ENCODE data around the gene MCM8. TPM values are rescaled to one million over a fixed set of nuclear protein-coding genes. Genes with fewer than 3 reads are reported as not detected.

MCM8 gene
- total RNA-seq, 2 experiments from 2014 or later, result 43.7 to 58.2 TPM

DNA sequence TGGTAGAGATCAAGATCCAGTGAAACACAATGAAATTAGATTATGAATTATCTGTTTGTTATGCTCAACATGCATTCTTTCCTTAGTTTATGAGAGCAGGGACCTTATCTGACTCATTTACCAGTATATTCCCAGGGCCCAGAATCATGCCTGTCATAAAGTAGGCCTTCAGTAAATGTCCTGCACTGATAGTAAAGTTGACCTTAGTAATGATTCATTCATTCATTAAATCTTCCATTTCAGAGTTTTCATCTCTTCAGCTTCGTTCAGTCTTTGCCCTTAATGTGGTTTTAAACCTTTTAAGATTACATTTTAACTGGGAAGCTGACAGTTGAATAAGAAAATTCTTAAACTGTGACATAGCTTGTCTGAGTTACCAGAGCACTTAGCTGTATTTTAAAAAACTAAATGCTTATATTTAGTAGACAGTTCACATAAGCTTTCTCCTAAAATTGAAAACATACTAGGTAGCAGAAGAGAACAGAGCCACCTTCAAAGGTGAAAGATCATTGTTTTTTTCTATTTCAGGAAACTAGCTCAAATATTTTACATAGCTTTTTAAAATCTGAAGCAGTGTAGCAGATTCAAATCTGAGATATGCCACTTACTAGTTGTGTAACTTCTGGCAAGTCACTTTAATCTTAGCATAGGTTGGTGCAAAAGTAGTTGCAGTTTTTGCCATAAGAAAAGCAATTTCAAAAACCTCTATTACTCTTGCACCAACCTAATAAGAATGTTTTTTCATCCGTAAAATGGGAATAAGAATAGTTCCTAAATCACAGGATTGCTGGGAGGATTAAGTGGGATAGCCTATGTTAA, 41.4 kb downstream of the MCM8 start:
- ChIA-PET POLR2A (interaction anchor here (0.7 to 1.6 kb wide), 3 partner anchors 18 to 41 kb away, joined by 3 to 4 read pairs (median 3); no protein-coding TSS in a partner anchor), CTCF (ENCODE audit: unreplicated experiment) (no interaction called here)
- Histone ChIP-seq H3K4me1 (ENCODE audit: insufficient read depth, low read length, poor library complexity, severe bottlenecking) (no peaks in the 10 kb centered on the region), H4K20me1 (ENCODE audit: insufficient read depth, low read length) (no peaks in the 10 kb centered on the region), H3K27ac (ENCODE audit: low read depth, low read length, poor library complexity, severe bottlenecking) (no peak overlapping the region), H3K9me3 (ENCODE audit: low read length) (no peaks in the 10 kb centered on the region), H2AFZ (ENCODE audit: low read length) (no peak overlapping the region), H3K9me2 (ENCODE audit: insufficient read depth, low read length) (no peaks in the 10 kb centered on the region), H3K4me2 (ENCODE audit: low read length) (no peak overlapping the region), H3K36me3 (ENCODE audit: insufficient read depth, low read length) (peaks cover 100% of the 10 kb centered on the region), H3K4me3 (ENCODE audit: low read depth, low read length, poor library complexity, severe bottlenecking) (no peak overlapping the region), H3K79me2 (ENCODE audit: insufficient read depth, low read depth, low read length) (no peaks in the 10 kb centered on the region)
- BruUV-seq (replicated peaks), result no TSS peak
- intact Hi-C loops (cut with micrococcal nuclease; ENCODE audit: unreplicated experiment), result no loop called here
- no peak for TF ChIP-seq EZH2phosphoT487 (IDR thresholded peaks at IDR 0.05; ENCODE audit: borderline replicate concordance, low read depth, low read length)
- TF ChIP-seq, protein P1, sequence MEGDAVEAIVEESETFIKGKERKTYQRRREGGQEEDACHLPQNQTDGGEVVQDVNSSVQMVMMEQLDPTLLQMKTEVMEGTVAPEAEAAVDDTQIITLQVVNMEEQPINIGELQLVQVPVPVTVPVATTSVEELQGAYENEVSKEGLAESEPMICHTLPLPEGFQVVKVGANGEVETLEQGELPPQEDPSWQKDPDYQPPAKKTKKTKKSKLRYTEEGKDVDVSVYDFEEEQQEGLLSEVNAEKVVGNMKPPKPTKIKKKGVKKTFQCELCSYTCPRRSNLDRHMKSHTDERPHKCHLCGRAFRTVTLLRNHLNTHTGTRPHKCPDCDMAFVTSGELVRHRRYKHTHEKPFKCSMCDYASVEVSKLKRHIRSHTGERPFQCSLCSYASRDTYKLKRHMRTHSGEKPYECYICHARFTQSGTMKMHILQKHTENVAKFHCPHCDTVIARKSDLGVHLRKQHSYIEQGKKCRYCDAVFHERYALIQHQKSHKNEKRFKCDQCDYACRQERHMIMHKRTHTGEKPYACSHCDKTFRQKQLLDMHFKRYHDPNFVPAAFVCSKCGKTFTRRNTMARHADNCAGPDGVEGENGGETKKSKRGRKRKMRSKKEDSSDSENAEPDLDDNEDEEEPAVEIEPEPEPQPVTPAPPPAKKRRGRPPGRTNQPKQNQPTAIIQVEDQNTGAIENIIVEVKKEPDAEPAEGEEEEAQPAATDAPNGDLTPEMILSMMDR (conservative IDR thresholded peaks at IDR 0.05; ENCODE audit: low read length), result no peak
- DNase-seq (ENCODE audit: low spot score), result no peak

DNA sequence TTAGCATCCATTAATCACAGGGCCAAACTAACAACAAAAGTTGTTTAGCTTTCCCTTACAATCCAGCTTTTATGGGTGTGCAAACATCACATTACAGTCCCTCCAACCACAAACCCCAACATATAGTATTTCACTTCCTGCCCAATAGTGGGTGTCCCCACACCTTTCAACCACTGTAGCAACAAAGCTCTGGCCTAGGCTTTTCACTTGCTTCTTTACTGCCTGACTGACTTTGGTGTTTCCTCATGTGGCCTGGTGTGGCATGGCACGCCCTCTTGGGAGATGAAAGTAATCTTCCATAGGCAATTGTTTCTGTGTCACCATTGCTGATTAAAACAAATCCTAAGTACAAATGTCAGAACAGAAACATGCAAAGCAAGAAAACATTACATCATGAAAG, 46.3 kb downstream of the MCM8 start:
- Histone ChIP-seq H3K4me2 (ENCODE audit: low read length) (no peak overlapping the region), H3K79me2 (ENCODE audit: insufficient read depth, low read depth, low read length) (no peaks in the 10 kb centered on the region), H4K20me1 (ENCODE audit: insufficient read depth, low read length) (no peaks in the 10 kb centered on the region), H2AFZ (ENCODE audit: low read length) (no peak overlapping the region), H3K4me3 (ENCODE audit: low read depth, low read length, poor library complexity, severe bottlenecking) (no peak overlapping the region), H3K27ac (ENCODE audit: low read depth, low read length, poor library complexity, severe bottlenecking) (no peak overlapping the region), H3K9me2 (ENCODE audit: insufficient read depth, low read length) (no peaks in the 10 kb centered on the region), H3K9me3 (ENCODE audit: low read length) (no peaks in the 10 kb centered on the region), H3K36me3 (ENCODE audit: insufficient read depth, low read length) (peaks cover 76% of the 10 kb centered on the region), H3K4me1 (ENCODE audit: insufficient read depth, low read length, poor library complexity, severe bottlenecking) (peaks cover 10% of the 10 kb centered on the region)
- ChIA-PET POLR2A (interaction anchor here (0.6 to 1.4 kb wide), 7 partner anchors 9 to 1091 kb away, joined by 3 to 10 read pairs (median 3); no protein-coding TSS in a partner anchor), CTCF (ENCODE audit: unreplicated experiment) (no interaction called here)
- no peak for TF ChIP-seq EZH2phosphoT487 (IDR thresholded peaks at IDR 0.05; ENCODE audit: borderline replicate concordance, low read depth, low read length)
- TF ChIP-seq, protein P1 (conservative IDR thresholded peaks at IDR 0.05; ENCODE audit: low read length), result no peak
- DNase-seq (ENCODE audit: low spot score), result peak; percentile 29
- intact Hi-C loops (cut with micrococcal nuclease; ENCODE audit: unreplicated experiment), result no loop called here
- no TSS peak for BruUV-seq (replicated peaks)

DNA sequence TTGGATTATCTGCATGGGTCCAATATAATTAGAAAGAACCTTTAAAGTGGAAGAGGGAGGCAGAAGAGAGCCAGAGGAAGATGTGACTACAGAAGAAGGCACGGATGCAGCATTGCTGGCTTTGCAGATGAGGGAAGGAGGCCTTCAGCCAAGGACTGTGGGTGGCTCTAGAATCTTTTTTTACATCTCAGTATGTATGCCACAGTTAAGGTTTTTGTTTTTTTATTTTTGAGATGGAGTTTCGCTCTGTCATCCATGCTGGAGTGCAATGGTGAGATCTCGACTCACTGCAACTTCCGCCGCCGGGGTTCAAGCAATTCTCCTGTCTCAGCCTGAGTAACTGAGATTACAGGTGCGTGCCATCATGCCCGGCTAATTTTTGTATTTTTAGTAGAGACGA, 49.3 kb downstream of the MCM8 start:
- ChIA-PET CTCF (ENCODE audit: unreplicated experiment) (no interaction called here), POLR2A (no interaction called here)

More for the DNA sequence above, 49.3 kb downstream of the MCM8 start:
- peaks cover 19% of the 10 kb centered on the region for H3K4me1 ChIP-seq (ENCODE audit: insufficient read depth, low read length, poor library complexity, severe bottlenecking)
- no peak overlapping the region for H3K4me3 ChIP-seq (ENCODE audit: low read depth, low read length, poor library complexity, severe bottlenecking)
- intact Hi-C loops (cut with micrococcal nuclease; ENCODE audit: unreplicated experiment), result no loop called here
- no peak overlapping the region for H3K27ac ChIP-seq (ENCODE audit: low read depth, low read length, poor library complexity, severe bottlenecking)
- H2AFZ ChIP-seq (ENCODE audit: low read length), result no peak overlapping the region
- no peak for DNase-seq (ENCODE audit: low spot score)
- H3K36me3 ChIP-seq (ENCODE audit: insufficient read depth, low read length), result peaks cover 51% of the 10 kb centered on the region
- TF ChIP-seq, protein P1 (conservative IDR thresholded peaks at IDR 0.05; ENCODE audit: low read length), result no peak
- no peaks in the 10 kb centered on the region for H4K20me1 ChIP-seq (ENCODE audit: insufficient read depth, low read length)
- H3K79me2 ChIP-seq (ENCODE audit: insufficient read depth, low read depth, low read length), result peaks cover 8% of the 10 kb centered on the region
- H3K9me3 ChIP-seq (ENCODE audit: low read length), result no peaks in the 10 kb centered on the region
- H3K4me2 ChIP-seq (ENCODE audit: low read length), result no peak overlapping the region
- BruUV-seq (replicated peaks), result no TSS peak
- H3K9me2 ChIP-seq (ENCODE audit: insufficient read depth, low read length), result no peaks in the 10 kb centered on the region

Measured in OCI-LY7 (cell line).